Parathyroid adenoma (tissue), 2 donors: ENCODE data around the gene ZNF362.

Source experiments
- H2AFZ ChIP-seq: fragments of 300-600 bp; sonication (generic); one replicate; pipeline ENCODE4 v1.7.0; 2017; ENCODE audit warnings: antibody characterized with exemption, mild to moderate bottlenecking
- H3K27ac ChIP-seq: fragments of 300-600 bp; sonication (generic); one replicate; pipeline ENCODE4 v1.7.0; 2017
- H3K27me3 ChIP-seq: fragments of 300-600 bp; sonication (generic); one replicate; pipeline ENCODE4 v1.7.0; 2017; ENCODE audit warnings: low read length; ENCODE audit not compliant: control insufficient read depth, insufficient read depth
- H3K36me3 ChIP-seq: fragments of 300-600 bp; sonication (generic); one replicate; pipeline ENCODE4 v1.7.0; 2017; ENCODE audit warnings: low read length; ENCODE audit not compliant: control insufficient read depth, insufficient read depth
- H3K4me1 ChIP-seq: fragments of 300-600 bp; sonication (generic); one replicate; pipeline ENCODE4 v1.7.0; 2017; ENCODE audit warnings: control low read depth
- H3K4me2 ChIP-seq: fragments of 300-600 bp; sonication (generic); one replicate; pipeline ENCODE4 v1.7.0; 2017; ENCODE audit warnings: low read length
- H3K4me3 ChIP-seq: fragments of 300-600 bp; sonication (generic); one replicate; pipeline ENCODE4 v1.7.0; 2017; ENCODE audit warnings: low read depth, low read length
- H3K79me2 ChIP-seq: fragments of 300-600 bp; sonication (generic); one replicate; pipeline ENCODE4 v1.7.0; 2017; ENCODE audit warnings: control low read depth
- H3K9ac ChIP-seq: fragments of 300-600 bp; sonication (generic); one replicate; pipeline ENCODE4 v1.7.0; 2017; ENCODE audit warnings: mild to moderate bottlenecking
- H3K9me3 ChIP-seq: fragments of 300-600 bp; sonication (generic); one replicate; pipeline ENCODE4 v1.7.0; 2017; ENCODE audit warnings: low read length; ENCODE audit not compliant: control insufficient read depth
- TF ChIP-seq, protein P1 (sequence below): fragments of 300-600 bp; sonication (generic); IDR thresholded peaks from one replicate; pipeline ENCODE4 v1.7.0; 2017; ENCODE audit warnings: antibody characterized with exemption, mild to moderate bottlenecking
- donor health status: primary hyperparathyroidism.

ZNF362 gene

DNA sequence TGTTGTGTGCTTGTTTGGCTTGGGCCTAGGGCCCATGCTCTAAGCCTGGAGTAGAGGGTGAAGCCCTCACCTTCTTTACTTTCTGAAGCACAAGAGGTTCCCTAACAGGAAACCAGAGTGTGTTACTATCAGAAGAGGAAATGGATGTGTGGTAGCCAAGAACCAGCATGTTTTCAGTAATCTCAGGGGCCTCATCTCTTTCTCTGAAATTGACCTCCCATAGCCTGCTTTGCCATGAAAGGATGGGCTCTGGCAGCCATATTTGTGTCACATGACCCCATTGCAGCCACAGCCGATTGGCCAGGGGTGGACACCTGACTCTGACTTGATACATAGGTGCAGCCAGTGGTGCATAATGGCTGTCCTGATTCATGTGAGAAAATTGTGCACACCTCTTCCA lies 46.0 kb downstream of the ZNF362 start:
- TF ChIP-seq, protein P1, sequence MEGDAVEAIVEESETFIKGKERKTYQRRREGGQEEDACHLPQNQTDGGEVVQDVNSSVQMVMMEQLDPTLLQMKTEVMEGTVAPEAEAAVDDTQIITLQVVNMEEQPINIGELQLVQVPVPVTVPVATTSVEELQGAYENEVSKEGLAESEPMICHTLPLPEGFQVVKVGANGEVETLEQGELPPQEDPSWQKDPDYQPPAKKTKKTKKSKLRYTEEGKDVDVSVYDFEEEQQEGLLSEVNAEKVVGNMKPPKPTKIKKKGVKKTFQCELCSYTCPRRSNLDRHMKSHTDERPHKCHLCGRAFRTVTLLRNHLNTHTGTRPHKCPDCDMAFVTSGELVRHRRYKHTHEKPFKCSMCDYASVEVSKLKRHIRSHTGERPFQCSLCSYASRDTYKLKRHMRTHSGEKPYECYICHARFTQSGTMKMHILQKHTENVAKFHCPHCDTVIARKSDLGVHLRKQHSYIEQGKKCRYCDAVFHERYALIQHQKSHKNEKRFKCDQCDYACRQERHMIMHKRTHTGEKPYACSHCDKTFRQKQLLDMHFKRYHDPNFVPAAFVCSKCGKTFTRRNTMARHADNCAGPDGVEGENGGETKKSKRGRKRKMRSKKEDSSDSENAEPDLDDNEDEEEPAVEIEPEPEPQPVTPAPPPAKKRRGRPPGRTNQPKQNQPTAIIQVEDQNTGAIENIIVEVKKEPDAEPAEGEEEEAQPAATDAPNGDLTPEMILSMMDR, result no peak
- no peaks in the 10 kb centered on the region for H3K79me2 ChIP-seq
- H3K27ac ChIP-seq, result no peak overlapping the region
- H3K36me3 ChIP-seq, result no peaks in the 10 kb centered on the region
- no peak overlapping the region for H2AFZ ChIP-seq
- H3K9me3 ChIP-seq, result no peaks in the 10 kb centered on the region
- no peak overlapping the region for H3K4me2 ChIP-seq
- no peaks in the 10 kb centered on the region for H3K27me3 ChIP-seq
- no peak overlapping the region for H3K9ac ChIP-seq
- H3K4me3 ChIP-seq, result no peak overlapping the region
- peaks cover 4% of the 10 kb centered on the region for H3K4me1 ChIP-seq

DNA sequence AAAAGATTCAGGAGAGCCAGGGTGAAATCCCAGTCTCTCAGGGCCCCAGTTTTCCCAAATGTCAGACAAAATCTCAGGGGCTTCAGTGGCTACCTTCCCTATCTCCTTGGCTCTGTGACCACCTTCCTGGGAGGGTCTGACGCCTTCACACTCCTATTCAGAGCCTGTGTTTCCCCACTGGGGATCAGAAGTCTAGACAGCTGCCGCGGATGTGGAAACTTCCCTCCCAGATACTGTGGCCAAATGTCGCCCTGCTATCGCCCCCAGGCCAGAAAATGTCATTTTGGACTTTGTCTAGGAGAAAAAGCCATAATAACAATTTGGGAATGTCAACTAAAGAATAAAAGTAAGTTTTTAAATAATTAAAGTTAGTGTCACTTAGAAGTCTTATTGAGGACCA lies 48.7 kb downstream of the ZNF362 start:
- TF ChIP-seq, protein P1, result no peak
- no peak overlapping the region for H3K27ac ChIP-seq
- H3K4me1 ChIP-seq, result peaks cover 4% of the 10 kb centered on the region
- no peak overlapping the region for H3K9ac ChIP-seq
- H3K36me3 ChIP-seq, result no peaks in the 10 kb centered on the region
- no peak overlapping the region for H2AFZ ChIP-seq
- H3K4me3 ChIP-seq, result no peak overlapping the region
- H3K79me2 ChIP-seq, result no peaks in the 10 kb centered on the region
- no peaks in the 10 kb centered on the region for H3K27me3 ChIP-seq
- H3K4me2 ChIP-seq, result no peak overlapping the region
- H3K9me3 ChIP-seq, result no peaks in the 10 kb centered on the region

DNA sequence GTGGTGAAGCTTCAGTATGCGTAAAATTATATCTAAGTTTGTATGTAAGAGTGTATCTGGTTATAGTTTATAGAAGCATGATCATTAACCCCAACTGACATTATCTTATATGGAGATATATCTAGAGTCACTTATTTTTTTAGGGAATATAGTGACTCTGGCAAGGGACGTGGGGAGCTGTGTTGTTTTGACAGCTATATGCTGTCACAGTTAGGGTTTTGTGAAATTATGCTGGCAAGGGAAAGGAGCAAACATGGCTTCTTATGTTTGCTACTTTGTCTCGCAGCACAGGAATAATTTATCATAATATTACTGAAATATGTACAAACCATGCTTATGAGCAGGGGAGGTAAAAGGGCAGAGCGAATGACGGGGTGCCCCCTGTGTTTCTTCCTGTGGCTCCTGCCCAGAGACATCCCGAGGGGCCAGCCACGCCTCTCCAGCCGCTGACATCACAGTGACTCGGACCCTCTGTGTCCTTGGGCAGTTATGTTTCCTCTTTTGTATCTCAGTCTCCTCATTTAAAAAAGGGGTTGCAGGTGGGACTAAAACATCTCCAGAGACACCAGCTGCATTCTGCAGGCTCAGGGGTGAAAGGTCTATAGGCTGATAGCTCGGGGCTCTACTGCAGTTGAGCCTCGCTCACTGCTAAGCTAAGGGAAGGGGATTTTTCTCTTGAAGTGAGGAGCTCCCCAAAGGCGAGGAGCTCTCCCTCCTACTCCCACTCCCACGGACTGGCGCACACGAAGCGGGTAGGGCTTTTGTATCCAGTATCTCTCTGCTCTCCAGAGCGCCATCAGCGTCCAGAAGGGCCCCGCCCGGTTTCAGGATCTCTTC lies 49.7 kb downstream of the ZNF362 start:
- Histone ChIP-seq H3K36me3 (no peaks in the 10 kb centered on the region), H2AFZ (peak overlapping the region; percentile 45), H3K27ac (no peak overlapping the region), H3K4me3 (no peak overlapping the region), H3K4me1 (peaks cover 2% of the 10 kb centered on the region), H3K27me3 (no peaks in the 10 kb centered on the region), H3K79me2 (no peaks in the 10 kb centered on the region), H3K9me3 (no peaks in the 10 kb centered on the region), H3K9ac (no peak overlapping the region), H3K4me2 (no peak overlapping the region)
- TF ChIP-seq, protein P1, result no peak

DNA sequence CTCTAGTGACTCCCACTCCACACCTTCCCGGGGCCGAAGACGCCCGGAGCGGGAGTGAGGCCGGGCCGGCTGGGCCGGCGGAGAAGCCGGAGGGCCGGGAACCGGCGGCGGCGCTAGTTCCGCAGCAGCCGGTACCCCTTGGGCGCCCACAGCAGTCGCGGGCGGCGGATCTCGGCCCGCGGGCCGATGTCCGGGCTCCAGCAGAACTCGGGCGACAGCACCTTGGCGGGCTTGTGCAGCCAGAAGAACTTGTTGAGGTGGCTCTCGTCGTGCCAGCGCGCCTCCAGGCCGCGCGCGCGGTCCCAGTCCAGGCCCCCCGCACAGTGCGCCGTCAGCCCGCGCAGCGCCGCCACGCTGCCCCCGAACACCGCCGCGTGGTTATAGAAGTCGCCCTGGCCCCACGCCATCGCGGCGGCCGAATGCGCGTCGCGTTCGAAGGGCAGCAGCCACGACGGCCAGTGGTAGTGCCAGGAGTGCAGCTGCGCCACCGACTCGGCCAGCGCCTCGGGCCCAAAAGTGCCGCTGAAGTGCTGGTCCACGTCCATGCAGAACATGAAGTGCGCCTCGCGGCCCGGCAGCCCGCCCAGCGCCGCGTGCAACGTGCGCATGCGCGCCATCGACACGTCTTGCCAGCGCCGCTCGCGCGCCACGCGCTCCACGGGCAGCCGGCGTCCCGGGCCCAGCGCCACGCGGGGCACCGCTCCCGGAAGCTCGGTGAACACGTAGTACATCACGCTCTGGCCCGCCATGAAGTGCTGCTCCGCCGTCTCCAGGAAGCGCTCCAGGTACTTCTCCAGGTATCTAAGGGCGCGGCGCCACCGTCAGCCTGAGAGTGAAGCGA lies 50.6 kb downstream of the ZNF362 start:
- Histone ChIP-seq H3K4me1 (no peaks in the 10 kb centered on the region), H3K4me3 (no peak overlapping the region), H3K36me3 (no peaks in the 10 kb centered on the region), H3K79me2 (no peaks in the 10 kb centered on the region), H3K9ac (no peak overlapping the region), H3K4me2 (no peak overlapping the region), H3K27me3 (no peaks in the 10 kb centered on the region), H3K9me3 (no peaks in the 10 kb centered on the region), H3K27ac (no peak overlapping the region), H2AFZ (peak overlapping the region; percentile 45)
- TF ChIP-seq, protein P1, result no peak
